Esophagus squamous epithelium (tissue), 4 donors: ENCODE data around the gene PHRF1.

ENCODE experiments used
- POLR2A ChIP-seq, 4 donors: fragments of 450-650 bp; IDR thresholded peaks; one replicate each; pipeline ENCODE4 v1.6.1; 2017; ENCODE audit warnings: antibody characterized with exemption in 4 of 4, mild to moderate bottlenecking in 4 of 4, moderate library complexity in 3 of 4
- TF ChIP-seq, protein P1 (sequence below), 6 experiments: fragments of 450-650 bp in 4 of 6; fragments of 200-600 bp in 2 of 6; sonication (generic) in 2 of 6; IDR thresholded peaks; one replicate each; pipeline ENCODE4 v1.5.1; 2016 to 2019; ENCODE audit warnings: antibody characterized with exemption in 6 of 6, mild to moderate bottlenecking in 4 of 6, moderate library complexity in 4 of 6

DNA sequence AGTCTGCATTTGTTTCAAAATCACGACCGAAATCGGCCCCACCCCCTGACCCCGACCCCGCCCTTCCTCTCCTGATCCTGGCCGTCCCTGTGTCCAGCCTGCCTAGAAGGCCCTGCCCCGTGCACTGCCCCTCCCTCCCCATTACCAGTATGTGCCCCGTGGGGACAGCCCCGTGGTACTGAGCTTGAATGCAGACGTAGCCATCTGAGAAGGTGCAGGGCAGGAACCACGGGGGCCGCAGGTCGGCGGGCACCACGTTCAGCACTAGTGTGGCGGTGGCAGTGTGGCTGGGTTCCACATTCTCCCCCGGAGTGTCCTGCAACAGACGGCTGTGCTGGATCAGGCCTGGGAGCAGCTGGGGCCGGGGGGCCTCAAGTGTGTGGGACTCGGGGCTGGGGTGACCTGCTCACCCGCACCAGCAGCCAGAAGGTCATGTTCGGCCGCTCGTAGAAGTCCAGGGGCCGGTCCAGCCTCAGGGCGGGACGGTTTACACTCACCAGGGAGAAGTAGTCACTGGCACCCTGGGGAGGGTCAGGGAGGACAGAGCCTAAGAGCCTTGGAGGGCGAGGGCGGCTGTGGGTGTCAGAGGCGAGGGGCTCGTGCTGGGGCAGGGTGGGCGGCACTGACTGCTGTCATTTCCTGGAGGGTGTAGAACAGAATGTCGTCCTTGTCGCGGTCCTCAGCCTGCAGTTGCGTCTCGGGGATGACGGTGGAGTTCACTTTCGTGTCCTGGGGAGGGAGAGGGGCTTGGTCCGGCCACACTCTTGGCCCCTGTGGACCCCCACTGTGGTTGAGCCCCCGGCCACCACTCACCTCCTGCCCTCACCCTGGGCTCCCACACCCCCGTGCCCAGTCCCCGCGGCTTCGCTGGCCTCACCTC is 44.9 kb downstream of the PHRF1 start:
- TF ChIP-seq POLR2A (IDR thresholded peaks at IDR 0.05): no peak
- TF ChIP-seq, protein P1, sequence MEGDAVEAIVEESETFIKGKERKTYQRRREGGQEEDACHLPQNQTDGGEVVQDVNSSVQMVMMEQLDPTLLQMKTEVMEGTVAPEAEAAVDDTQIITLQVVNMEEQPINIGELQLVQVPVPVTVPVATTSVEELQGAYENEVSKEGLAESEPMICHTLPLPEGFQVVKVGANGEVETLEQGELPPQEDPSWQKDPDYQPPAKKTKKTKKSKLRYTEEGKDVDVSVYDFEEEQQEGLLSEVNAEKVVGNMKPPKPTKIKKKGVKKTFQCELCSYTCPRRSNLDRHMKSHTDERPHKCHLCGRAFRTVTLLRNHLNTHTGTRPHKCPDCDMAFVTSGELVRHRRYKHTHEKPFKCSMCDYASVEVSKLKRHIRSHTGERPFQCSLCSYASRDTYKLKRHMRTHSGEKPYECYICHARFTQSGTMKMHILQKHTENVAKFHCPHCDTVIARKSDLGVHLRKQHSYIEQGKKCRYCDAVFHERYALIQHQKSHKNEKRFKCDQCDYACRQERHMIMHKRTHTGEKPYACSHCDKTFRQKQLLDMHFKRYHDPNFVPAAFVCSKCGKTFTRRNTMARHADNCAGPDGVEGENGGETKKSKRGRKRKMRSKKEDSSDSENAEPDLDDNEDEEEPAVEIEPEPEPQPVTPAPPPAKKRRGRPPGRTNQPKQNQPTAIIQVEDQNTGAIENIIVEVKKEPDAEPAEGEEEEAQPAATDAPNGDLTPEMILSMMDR (IDR thresholded peaks at IDR 0.05): no peak
